Measurements from ENCODE around the gene COL16A1.

COL16A1 gene

DNA sequence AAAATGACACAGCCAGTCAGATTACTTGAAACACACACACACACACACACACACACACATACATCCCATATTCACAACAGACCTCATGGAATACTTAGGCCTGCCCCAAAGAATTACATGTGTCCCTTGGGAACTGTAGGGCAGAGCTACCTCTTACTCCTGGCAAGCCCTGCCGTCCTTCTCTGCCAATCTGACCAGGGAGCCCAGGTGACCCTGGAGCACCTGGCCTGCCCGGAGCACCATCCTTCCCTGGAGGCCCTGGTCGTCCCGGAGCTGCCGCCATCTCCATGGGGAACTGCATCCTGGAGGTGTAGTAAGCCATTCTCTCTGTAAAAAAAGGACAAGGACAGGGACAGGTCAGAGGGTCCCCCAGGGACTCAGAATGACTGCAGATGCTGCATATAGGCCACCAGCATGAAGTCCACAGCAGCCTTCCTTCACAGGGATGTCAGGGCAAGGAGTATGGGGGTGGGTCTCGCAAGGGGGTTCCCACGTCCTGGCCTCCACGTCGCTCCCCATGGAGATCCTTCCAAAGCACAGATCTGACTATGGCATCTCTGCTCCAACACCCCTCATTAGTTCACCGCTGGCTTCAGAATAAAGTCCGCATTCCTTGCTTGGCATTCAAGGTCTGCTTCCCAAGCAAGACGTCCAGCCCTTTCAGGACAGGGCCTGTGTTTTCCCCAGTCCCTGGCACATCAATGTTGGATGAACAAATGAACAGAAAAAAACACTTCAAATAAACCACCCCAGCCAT is 49.9 kb downstream of the COL16A1 start:
- no peak overlapping the region for H3K4me3 ChIP-seq (ENCODE audit: low read depth, low read length)
- TF ChIP-seq, protein P1, sequence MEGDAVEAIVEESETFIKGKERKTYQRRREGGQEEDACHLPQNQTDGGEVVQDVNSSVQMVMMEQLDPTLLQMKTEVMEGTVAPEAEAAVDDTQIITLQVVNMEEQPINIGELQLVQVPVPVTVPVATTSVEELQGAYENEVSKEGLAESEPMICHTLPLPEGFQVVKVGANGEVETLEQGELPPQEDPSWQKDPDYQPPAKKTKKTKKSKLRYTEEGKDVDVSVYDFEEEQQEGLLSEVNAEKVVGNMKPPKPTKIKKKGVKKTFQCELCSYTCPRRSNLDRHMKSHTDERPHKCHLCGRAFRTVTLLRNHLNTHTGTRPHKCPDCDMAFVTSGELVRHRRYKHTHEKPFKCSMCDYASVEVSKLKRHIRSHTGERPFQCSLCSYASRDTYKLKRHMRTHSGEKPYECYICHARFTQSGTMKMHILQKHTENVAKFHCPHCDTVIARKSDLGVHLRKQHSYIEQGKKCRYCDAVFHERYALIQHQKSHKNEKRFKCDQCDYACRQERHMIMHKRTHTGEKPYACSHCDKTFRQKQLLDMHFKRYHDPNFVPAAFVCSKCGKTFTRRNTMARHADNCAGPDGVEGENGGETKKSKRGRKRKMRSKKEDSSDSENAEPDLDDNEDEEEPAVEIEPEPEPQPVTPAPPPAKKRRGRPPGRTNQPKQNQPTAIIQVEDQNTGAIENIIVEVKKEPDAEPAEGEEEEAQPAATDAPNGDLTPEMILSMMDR (IDR thresholded peaks at IDR 0.05; ENCODE audit: insufficient read depth, low read depth, low read length, missing control alignments) = no peak
- DNase-seq (ENCODE audit: low read depth) = no peak

DNA sequence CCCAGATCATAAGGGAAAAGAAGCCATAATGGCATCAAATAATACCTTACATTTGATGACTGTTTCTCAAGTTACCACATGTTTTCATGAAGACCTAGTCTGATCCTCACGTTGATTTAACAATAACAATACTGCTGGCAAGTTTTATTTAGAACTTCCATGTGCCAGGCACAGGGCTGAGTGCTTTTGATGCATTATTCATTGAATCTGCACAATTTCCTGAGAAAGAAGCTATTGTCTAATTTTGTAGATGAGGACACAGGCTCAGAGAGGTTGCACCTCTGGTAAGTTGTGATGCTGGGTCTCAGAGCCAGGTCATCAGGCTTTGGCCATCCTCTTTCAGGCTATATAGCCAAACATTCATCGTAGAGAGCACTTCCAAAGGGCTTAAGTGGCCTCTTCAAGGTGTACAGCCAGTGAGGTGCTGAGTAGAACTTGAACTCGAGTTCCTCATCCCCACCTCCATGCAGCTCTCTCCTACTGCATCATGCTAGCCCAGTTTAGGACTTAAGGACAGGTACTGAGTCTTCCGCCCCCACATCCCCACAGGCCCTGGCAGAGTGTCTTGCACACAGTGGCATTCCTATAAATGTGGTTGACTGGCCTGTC is 50.8 kb downstream of the COL16A1 start:
- DNase-seq (ENCODE audit: low read depth) = no peak
- TF ChIP-seq, protein P1 (IDR thresholded peaks at IDR 0.05; ENCODE audit: insufficient read depth, low read depth, low read length, missing control alignments) = no peak
- no peak overlapping the region for H3K4me3 ChIP-seq (ENCODE audit: low read depth, low read length)

DNA sequence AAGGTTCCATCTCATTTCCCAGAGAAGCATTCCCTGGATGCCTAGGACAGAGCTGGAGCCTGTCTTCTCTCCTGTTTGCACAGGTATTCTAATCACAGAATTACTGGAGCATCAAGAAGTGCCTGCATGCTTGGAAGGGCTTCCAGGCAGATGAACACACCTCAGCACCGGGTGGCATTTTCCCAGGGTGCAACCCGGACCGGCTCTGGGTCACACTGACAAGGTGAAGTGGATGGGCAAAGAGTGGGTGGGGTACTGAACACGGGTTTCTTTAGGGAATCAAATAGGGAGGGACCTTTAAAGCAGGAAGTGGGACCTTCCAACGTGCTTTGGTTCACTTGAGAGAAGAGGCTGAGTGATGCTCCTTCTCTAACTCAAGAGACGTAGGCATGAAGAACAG is 52.1 kb downstream of the COL16A1 start:
- H3K4me3 ChIP-seq (ENCODE audit: low read depth, low read length) = no peak overlapping the region
- DNase-seq (ENCODE audit: low read depth) = no peak

DNA sequence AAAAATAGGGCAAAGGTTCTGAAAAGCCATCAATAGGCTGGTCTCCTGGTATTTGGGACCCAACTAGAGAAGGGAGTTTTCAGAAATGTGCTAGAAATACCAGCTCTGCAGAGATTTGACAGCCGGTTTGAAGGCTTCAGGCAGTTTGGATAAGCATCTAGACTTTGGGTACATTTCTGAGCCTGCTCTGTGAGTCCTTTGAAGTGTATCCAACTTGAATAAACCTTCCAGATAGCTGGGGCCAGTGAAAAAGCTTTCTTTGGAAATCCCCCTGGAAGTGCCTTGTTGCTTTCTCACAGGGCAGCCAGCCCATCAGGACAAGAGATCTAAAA is 52.8 kb downstream of the COL16A1 start:
- TF ChIP-seq, protein P1 (IDR thresholded peaks at IDR 0.05; ENCODE audit: insufficient read depth, low read depth, low read length, missing control alignments) = no peak
- no peak overlapping the region for H3K4me3 ChIP-seq (ENCODE audit: low read depth, low read length)
- no peak for DNase-seq (ENCODE audit: low read depth)

More for the DNA sequence above, 52.1 kb downstream of the COL16A1 start:
- TF ChIP-seq, protein P1 (IDR thresholded peaks at IDR 0.05; ENCODE audit: insufficient read depth, low read depth, low read length, missing control alignments) = no peak

DNA sequence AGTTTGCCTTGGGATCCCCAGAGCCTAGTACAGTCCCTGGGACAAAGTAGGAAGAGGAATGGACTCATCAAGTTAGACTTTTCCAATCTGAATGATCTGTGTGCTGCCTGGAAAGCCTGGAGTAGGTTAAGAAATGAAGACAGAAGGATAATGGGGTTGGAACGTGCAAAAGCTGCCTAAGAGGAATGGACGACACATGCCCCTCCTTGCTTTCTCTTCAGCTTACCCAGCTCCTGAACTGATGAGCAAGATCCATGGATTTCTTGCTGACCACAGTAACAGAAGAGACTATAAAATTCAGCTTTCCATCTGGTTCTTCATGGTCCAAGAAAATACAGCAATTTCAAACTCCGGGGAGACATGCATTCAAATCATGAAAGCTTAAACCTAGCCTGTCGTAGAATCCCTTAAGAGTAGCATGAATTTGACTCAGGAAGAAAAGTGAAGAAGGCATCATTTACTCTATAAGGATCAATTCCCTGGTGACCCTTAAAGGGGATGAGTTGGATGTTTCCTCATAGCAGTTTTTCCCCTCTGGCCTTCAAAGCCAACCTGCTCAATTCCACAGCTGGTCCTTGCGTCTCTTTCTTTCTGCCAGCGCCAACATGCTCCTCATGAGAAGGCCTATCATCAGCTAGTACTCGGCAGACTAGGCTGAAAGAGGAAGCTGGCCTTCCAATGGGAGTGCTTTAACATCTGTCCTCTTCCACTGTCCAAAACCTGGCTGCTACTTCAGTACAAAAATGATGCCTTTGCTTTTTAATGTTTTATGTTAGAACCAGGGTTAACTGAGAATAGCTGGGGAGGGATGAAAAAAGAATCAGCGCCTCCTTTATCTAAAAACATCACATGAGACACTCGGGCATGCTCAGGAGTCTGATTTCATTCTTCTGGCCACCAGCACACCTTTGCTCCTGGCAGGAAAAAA is 53.4 kb downstream of the COL16A1 start:
- TF ChIP-seq, protein P1 (IDR thresholded peaks at IDR 0.05; ENCODE audit: insufficient read depth, low read depth, low read length, missing control alignments) = no peak
- DNase-seq (ENCODE audit: low read depth) = no peak
- H3K4me3 ChIP-seq (ENCODE audit: low read depth, low read length) = no peak overlapping the region

DNA sequence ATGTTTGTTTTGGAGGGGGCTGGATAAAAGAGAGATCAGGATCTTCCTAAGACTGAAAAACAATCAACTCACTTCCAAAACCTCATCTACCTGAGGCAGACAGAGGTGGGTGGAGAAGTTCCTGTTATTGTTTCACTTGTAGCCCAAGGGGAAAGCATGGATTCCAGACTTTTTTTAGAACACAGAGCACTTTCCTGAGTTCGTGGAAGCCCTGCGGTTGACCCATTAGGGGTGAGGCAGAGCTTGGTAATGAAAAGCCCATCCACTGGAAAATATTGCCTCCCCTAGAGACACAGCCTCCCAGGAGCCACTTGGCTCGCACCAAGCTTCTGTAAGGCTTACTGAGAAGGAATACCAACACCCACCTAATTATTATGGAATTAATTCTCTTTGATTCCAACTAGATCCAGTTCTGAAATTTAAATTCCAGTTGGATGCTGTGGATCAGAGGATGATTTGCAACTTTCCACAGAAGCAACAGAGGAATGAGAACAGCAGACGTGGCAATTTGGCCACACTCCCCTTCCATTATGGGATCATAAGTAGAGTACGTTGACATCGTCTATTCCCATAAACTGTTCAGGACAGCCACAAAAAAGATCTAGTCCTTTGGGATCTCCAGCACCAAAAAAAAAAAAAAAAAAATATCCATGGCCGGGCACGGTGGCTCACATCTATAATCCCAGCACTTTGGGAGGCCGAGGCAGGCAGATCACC is 55.0 kb downstream of the COL16A1 start:
- DNase-seq (ENCODE audit: low read depth) = no peak
- no peak overlapping the region for H3K4me3 ChIP-seq (ENCODE audit: low read depth, low read length)
- TF ChIP-seq, protein P1 (IDR thresholded peaks at IDR 0.05; ENCODE audit: insufficient read depth, low read depth, low read length, missing control alignments) = no peak
